GM21717 (cell line): ENCODE measurements around the gene SEC63.
"Not testable (repeated sequence)": the region's sequence is repeated elsewhere in the genome, so short reads cannot be mapped to it uniquely, and the experiment has no call there.

Source experiments
- ATAC-seq: cut with Tn5 transposase; IDR thresholded peaks from one replicate; pipeline ENCODE4 v1.9.1; 2021; ENCODE audit warnings: mild to moderate bottlenecking, moderate library complexity; ENCODE audit not compliant: unreplicated experiment

The SEC63 gene

GRCh38 chr6:107931894-107932293 is 26.1 kb downstream of the SEC63 start:
- ATAC-seq: no peak

DNA sequence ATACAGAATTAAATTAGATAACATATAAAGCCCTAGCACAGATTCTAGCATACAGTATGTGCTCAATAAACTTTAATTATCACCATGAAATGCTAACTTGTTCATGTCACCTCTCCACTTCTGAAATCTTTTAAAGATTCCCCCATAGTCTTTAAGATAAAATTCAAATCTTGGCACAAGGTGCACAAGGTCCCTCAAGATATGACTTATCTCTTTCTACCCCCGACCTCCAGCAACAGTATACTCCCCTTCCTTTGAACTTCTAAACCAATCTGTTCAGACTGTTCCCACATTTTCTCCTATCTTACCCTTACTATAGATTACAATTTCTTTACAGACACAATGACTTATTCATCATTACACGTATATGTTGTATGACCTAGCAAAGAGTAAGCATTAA is 29.0 kb downstream of the SEC63 start:
- no peak for ATAC-seq

- ATAC-seq: not testable (repeated sequence)
Measured at GRCh38 chr6:107926697-107927544, 31.1 kb downstream of the SEC63 start.

DNA sequence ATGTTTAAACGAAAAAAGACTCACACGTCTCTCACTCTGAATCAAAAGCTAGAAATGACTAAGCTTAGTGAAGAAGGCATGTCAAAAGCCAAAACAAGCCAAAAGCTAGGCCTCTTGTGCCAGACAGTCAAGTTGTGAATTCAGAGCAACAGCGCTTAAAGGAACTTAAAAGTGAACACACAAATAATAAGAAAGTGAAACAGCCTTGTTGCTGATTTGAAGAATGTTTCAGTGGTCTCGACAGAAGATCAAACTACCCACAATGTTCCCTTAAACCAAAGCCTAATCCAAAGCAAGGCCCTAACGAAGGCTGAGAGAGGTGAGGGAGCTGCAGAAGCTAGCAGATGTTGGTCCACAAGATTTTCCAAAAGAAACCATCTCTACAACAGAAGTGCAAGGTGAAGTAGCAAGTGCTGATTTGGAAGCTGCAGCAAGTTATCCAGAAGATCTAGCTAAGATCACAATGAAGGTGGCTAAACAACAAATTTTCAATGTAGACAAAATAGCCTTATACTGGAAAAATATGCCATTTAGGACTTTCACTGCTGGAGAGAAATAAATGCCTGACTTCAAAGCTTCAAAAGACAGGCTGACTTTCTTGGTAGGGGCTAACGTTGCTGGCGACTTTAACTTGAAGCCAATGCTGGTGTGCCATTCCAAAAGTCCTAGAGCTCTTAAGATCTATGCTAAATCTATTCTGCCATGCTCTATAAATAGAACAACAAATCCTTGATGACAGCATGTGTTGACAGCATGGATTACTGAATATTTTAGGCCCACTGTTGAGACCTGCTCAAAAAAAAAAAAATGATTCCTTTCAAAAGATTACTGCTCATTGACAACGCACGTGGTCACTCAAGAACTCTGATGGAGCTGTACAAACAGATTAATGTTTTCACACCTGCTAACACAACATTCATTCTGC is 40.3 kb downstream of the SEC63 start:
- ATAC-seq: peak; percentile 68

GRCh38 chr6:107916961-107917360 is 41.0 kb downstream of the SEC63 start:
- ATAC-seq: not testable (repeated sequence)

DNA sequence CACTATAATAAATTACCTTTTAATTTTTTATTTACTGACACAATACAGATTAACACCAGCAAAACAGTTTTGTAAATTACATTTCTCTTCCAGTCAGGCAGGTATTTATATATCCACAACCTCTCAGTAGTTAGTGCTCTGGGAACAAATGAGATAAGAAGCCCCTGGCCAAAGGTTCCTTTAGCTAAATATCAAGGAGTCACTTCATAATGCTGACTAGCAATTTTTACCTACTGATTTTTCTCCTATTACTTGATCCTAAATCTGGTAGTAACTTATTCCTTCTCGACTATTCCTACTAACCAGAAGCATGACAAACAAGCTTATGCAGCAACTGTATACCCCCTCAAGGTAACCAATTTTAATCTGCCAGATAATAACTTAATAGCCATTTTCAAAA is 46.3 kb downstream of the SEC63 start:
- no peak for ATAC-seq

DNA sequence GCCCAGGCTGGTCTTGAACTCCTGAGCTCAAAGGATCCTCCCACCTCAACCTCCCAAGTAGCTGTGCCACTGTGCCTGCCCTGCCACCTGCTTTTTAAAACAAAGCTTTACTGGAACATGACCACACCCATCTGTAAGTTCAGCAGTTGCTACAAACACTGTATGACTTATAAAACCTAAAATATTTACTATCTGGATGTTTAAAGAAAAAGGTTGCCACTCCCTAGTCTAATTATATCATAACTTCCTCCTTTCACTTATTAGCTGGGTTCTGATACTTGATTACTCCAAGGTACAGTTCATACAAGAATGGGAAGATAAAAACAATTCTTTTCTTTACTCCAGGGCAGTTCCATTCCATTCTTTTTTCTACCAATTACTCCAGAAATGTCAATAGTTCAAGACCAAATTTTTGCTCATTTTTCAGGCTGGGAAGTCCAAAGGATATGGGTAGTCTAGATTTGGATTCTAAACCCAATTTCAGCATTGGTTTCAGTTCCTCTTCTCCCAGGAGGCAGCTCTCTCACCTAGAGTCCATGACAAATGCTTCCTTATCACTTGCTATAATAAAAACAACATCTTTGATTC is 63.1 kb downstream of the SEC63 start:
- peak; percentile 63 for ATAC-seq

- ATAC-seq: not testable (repeated sequence)
Measured at GRCh38 chr6:107890431-107890830, 67.6 kb downstream of the SEC63 start.

DNA sequence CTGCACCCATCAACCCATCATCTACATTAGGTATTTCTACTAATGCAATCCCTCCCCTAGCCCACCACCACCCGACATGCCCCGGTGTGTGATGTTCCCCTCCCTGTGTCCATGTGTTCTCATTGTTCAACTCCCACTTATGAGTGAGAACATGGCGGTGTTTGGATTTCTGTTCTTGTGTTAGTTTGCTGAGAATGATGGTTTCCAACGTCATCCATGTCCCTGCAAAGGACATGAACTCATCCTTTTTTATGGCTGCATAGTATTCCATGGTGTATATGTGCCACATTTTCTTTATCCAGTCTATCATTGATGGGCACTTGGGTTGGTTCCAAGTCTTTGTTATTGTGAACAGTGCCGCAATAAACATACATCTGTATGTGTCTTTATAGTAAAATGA is 72.1 kb downstream of the SEC63 start:
- not testable (repeated sequence) for ATAC-seq

DNA sequence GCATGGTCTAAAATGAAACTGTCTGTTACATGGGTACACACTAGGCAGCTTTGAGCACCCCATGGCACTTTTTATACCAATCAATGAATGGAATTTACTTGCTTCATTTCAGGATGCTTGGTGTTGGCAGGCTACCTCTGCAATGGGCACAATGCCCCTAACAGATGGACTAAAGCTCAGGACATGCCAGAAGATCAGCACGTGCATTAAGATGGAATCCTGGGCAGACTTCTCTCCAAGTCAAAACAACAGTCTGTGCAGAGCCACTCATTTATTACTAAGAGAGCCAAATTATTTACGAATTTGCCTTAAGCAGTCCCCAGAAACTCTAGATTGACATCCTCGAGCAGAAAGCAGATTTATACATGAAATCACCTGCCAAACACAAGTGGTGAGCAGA is 78.1 kb downstream of the SEC63 start:
- no peak for ATAC-seq

DNA sequence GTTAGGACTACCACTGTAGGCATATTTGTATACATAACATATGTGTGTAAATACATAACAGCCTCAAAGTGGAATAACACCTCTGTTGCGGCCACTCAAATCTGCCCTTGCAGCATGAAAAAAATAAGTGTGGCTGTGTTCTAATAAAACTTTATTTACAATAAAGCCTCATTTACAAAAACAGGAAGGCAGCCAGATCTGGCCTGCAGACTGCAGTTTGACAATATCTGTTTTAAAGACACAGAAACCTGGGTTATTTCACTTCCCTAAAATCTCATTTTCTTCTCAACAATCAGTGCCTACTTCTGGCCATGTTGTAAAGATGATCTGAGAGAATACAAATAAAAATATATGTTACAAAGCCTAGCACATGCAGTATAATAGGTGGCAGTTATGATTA is 80.0 kb downstream of the SEC63 start:
- no peak for ATAC-seq

- ATAC-seq: no peak
Measured at GRCh38 chr6:107871976-107872375, 86.0 kb downstream of the SEC63 start.

GRCh38 chr6:107871512-107871911 is 86.5 kb downstream of the SEC63 start:
- not testable (repeated sequence) for ATAC-seq

- ATAC-seq: no peak
Measured at GRCh38 chr6:107871016-107871415, 87.0 kb downstream of the SEC63 start.

GRCh38 chr6:107870381-107870780 is 87.6 kb downstream of the SEC63 start:
- ATAC-seq: no peak

GRCh38 chr6:107869871-107870270 is 88.1 kb downstream of the SEC63 start:
- no peak for ATAC-seq

DNA sequence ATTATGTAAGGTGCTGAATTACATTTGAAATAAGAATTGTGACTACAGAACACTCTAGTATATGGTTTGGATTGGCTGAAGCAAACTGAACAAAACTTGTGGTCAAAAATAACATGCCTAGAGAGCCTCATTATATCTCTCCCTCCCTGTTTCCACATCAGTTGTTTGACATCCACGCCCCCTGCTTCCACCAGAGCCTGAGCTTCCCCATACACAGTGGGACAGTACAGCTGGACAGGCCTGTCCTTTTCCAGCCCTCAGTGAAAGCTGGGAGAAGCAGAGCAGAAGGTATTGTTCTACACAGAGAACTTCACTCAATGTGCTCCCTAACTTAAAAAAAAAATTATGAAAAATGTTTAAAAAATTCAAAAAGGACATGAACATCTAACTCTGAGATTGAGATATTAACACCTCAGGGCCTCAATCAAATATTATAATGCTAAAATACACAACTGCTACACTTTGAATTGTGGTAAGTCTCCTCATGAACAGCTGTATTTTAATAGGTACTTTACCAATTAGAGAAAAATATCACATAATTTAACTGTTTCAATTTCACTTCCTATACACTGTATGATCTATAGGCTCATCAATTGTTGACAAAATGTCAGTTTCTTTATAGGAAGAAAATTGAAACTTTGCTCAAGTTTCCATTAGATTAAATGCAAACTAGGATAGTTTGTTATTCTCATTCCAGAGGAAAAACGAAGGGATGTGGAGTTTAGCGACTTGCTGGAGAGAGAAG is 89.0 kb downstream of the SEC63 start:
- ATAC-seq: no peak

DNA sequence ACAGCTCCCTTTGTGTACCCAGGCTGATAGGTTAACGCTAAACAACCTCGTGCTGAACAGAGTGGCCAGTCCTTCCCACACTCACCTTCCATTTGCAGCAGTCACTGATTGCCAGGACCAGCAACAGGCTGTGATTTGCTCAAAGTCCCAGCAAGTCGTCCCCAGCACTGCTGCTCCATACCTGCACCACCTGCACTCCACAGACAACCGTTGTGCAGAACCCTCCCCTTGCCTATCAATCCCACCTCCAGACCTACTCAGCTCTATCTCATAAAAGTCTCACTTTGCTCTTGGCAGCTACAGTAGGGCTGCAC is 90.7 kb downstream of the SEC63 start:
- ATAC-seq: no peak

DNA sequence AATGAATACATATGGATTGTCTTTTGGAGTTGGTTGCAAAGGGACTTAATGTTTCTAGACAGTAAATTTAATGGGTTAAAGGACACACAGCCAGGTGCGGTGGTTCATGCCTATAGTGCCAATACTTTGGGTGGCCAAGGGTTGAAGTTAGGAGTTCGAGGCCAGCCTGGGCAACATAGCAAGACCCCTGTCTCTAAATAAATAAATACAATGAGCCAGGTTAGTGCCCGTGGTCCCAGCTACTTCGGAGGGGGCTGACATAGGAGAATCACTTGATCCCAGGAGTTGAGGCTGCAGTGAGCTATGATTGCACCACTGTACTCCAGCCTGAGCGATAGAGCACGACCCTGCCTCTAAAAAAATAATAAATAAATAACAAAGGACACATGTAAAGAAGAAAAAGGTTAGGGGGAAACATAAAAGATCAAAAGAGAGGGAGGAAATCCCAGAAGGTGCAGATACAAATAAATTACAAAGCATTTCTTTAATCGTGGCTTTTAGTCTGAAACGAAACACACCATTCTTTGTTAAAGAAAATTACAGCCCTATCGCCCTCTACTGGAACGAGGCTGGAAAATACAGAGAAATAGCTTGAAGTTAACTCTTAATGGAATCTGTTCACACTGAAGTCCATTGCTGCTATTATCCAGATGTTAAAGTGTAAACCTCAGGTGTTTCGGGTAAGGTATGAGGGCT is 91.3 kb downstream of the SEC63 start:
- ATAC-seq: no peak
